Measurements from ENCODE around the gene TMEM53.
A peak's percentile ranks its signal among the peaks of the same experiment; 100 is the strongest.

Gene TMEM53

DNA sequence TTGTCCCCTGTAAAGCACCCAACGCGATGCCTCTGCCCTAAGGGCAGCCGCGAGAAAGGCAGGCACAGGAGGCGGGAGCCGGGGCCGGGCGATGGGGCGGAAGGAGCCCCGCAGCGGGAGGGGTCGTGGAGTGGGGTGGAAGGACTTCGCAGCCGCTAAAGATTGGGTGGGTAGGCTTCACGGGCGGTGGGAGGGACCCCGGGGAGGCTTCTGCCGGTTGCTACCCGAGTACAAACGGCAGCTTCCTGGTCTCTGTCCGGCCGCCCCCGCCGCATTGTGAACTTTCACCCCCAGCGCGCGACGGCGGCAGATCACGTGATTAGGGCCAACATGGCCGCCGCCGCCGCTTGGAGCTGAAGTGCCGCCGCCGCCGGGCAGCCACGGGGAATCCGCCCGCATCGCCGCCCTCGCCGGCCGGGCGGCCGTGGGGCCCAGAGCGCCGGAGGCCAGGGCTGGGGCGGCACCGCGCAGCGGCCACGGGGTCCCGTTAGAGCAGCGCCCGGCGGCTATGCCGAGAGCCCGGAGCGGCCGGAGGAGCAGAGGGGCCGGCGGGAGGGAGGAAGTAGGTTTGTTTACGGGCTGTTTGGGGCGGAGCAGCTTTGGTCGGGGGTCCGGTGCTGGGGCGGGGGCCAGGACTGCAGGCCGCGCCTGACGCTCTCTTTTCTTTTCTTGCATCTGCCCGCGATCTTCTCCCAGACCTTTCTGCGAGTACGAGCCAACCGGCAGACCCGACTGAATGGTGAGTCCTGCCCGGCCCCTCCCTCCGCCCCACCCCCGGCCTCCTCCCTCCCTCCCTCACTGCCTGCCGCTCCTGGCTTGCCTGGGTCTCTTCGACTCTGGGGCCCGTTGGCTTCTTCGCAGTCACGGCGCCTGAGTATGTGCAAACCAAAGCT lies 42.4 kb downstream of the TMEM53 start (continued):
- TF ChIP-seq ZNF18 (tag by site-specific recombination; IDR thresholded peaks at IDR 0.05) (no peak), ZNF843 (tag by site-specific recombination; IDR thresholded peaks at IDR 0.05) (peak; percentile 47; the same call in 1 of the 2 replicates), ZNF391 (tag by site-specific recombination; IDR thresholded peaks at IDR 0.05; ENCODE audit: borderline replicate concordance, low read depth) (peak; percentile 82; the same call in 1 of the 2 replicates), ZFP3 (tag by site-specific recombination; IDR thresholded peaks at IDR 0.05; ENCODE audit: low read depth) (no peak), KLF1 (tag by site-specific recombination; IDR thresholded peaks at IDR 0.05) (peak; percentile 36), HIC1 (tag by site-specific recombination; IDR thresholded peaks at IDR 0.05) (peak; percentile 68), ZNF830 (tag by site-specific recombination; IDR thresholded peaks at IDR 0.05; ENCODE audit: low read depth) (no peak), TSHZ1 (tag by site-specific recombination; IDR thresholded peaks at IDR 0.05; ENCODE audit: borderline replicate concordance) (no peak), ZNF266 (tag by site-specific recombination; IDR thresholded peaks at IDR 0.05; ENCODE audit: low read depth) (no peak), ZNF37A (tag by site-specific recombination; IDR thresholded peaks at IDR 0.05) (no peak), ZSCAN23 (tag by site-specific recombination; IDR thresholded peaks at IDR 0.05) (peak; percentile 72; the same call in 1 of the 2 replicates), ZNF624 (tag by site-specific recombination; IDR thresholded peaks at IDR 0.05) (no peak), ZNF701 (tag by site-specific recombination; IDR thresholded peaks at IDR 0.05) (no peak), ZNF596 (tag by site-specific recombination; IDR thresholded peaks at IDR 0.05) (peak; percentile 42; the same call in 1 of the 2 replicates), WT1 (tag by site-specific recombination; IDR thresholded peaks at IDR 0.05) (no peak), TRIM28 (IDR thresholded peaks at IDR 0.05; ENCODE audit: borderline replicate concordance, low read length) (no peak), ZNF664 (tag by site-specific recombination; IDR thresholded peaks at IDR 0.05) (no peak), PRDM1 (tag by site-specific recombination; IDR thresholded peaks at IDR 0.05) (no peak; the same call in 1 of the 2 replicates), GFI1B (tag by site-specific recombination; IDR thresholded peaks at IDR 0.05) (no peak), ZNF629 (tag by site-specific recombination; IDR thresholded peaks at IDR 0.05) (0 out of 2 replicates have a peak, but pooled peaks have one; percentile 55), ZNF394 (tag by site-specific recombination; IDR thresholded peaks at IDR 0.05; ENCODE audit: borderline replicate concordance) (peak; percentile 41; the same call in 1 of the 2 replicates), ZNF133 (tag by site-specific recombination; IDR thresholded peaks at IDR 0.05) (no peak), ZBTB8A (tag by site-specific recombination; IDR thresholded peaks at IDR 0.05) (peak; percentile 74), ZIC2 (tag by site-specific recombination; IDR thresholded peaks at IDR 0.05) (peak; percentile 65), KLF17 (tag by site-specific recombination; IDR thresholded peaks at IDR 0.05) (0 out of 2 replicates have a peak, but pooled peaks have one; percentile 47), YY2 (tag by site-specific recombination; IDR thresholded peaks at IDR 0.05) (peak; percentile 73), ZNF776 (tag by site-specific recombination; IDR thresholded peaks at IDR 0.05; ENCODE audit: borderline replicate concordance) (no peak), BCL11B (tag by site-specific recombination; IDR thresholded peaks at IDR 0.05; ENCODE audit: low read depth) (peak; percentile 93), ZFHX2 (tag by site-specific recombination; conservative IDR thresholded peaks at IDR 0.05) (peak; percentile 90)
- TF ChIP-seq, protein P1, sequence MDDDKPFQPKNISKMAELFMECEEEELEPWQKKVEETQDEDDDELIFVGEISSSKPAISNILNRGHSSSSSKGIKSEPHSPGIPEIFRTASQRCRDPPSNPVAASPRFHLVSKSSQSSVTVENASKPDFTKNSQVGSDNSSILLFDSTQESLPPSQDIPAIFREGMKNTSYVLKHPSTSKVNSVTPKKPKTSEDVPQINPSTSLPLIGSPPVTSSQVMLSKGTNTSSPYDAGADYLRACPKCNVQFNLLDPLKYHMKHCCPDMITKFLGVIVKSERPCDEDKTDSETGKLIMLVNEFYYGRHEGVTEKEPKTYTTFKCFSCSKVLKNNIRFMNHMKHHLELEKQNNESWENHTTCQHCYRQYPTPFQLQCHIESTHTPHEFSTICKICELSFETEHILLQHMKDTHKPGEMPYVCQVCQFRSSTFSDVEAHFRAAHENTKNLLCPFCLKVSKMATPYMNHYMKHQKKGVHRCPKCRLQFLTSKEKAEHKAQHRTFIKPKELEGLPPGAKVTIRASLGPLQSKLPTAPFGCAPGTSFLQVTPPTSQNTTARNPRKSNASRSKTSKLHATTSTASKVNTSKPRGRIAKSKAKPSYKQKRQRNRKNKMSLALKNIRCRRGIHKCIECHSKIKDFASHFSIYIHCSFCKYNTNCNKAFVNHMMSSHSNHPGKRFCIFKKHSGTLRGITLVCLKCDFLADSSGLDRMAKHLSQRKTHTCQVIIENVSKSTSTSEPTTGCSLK (tag by site-specific recombination; IDR thresholded peaks at IDR 0.05) = no peak

Data from HEK293 (cell line).